Measurements from ENCODE around the gene CDH18.

Gene CDH18

DNA sequence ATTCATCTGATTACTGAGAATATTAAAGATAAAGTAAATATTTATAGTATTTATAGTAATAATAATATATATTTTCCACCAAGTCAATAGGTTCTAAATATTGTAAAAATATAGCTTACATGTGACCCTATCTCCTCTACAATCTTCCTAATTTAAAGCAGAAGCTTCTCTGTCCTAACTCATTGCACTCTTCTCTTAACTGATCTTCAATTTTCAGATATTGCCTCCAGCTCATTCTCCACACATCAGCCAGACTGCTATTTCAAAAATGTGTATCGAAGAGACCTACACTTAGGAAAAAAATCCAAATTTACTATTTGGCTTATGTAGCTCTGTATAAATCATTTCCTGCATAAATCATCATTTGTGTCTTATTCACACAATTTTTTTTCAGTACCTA, 47.8 kb downstream of the CDH18 start:
- Histone ChIP-seq H2AFZ (ENCODE audit: low read depth) (no peak overlapping the region), H4K20me1 (ENCODE audit: insufficient read depth) (no peaks in the 10 kb centered on the region), H3K4me3 (IDR thresholded peaks at IDR 0.05; ENCODE audit: insufficient read depth, low read depth, low read length) (no peak overlapping the region), H3K4me1 (ENCODE audit: low read depth, poor library complexity, severe bottlenecking) (no peaks in the 10 kb centered on the region), H3K9ac (no peak overlapping the region), H3K4me2 (no peak overlapping the region), H3K27me3 (ENCODE audit: insufficient read depth, low read depth) (no peaks in the 10 kb centered on the region), H3K79me2 (ENCODE audit: insufficient read depth, low read depth) (no peaks in the 10 kb centered on the region), H3K36me3 (ENCODE audit: insufficient read depth) (no peaks in the 10 kb centered on the region; the same call in 1 of the 2 replicates), H3K27ac (no peak overlapping the region)
- TF ChIP-seq, protein P1, sequence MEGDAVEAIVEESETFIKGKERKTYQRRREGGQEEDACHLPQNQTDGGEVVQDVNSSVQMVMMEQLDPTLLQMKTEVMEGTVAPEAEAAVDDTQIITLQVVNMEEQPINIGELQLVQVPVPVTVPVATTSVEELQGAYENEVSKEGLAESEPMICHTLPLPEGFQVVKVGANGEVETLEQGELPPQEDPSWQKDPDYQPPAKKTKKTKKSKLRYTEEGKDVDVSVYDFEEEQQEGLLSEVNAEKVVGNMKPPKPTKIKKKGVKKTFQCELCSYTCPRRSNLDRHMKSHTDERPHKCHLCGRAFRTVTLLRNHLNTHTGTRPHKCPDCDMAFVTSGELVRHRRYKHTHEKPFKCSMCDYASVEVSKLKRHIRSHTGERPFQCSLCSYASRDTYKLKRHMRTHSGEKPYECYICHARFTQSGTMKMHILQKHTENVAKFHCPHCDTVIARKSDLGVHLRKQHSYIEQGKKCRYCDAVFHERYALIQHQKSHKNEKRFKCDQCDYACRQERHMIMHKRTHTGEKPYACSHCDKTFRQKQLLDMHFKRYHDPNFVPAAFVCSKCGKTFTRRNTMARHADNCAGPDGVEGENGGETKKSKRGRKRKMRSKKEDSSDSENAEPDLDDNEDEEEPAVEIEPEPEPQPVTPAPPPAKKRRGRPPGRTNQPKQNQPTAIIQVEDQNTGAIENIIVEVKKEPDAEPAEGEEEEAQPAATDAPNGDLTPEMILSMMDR (conservative IDR thresholded peaks at IDR 0.05; ENCODE audit: low read depth, low read length) = no peak

DNA sequence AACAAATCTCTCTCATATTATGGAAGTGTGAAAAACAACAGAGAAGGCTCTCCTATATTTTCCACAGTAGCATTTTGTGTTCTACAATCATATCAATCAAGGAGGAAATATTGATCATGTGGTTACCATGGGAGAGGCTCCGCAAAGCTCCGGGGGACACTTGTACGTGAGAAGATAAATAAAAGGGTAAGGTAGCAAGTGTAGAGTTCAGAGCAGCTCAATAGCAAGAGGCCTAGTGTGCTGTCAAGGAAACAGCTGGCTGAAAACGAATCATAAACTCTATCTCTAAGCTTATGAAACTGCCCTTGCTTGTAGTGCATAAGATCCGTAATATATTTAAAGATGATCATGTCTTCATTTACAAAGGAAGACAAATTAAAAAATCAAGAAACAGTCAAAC, 57.5 kb downstream of the CDH18 start:
- H3K4me2 ChIP-seq = no peak overlapping the region
- TF ChIP-seq, protein P1 (conservative IDR thresholded peaks at IDR 0.05; ENCODE audit: low read depth, low read length) = no peak
- H3K79me2 ChIP-seq (ENCODE audit: insufficient read depth, low read depth) = no peaks in the 10 kb centered on the region
- no peaks in the 10 kb centered on the region for H4K20me1 ChIP-seq (ENCODE audit: insufficient read depth)
- no peak overlapping the region for H3K4me3 ChIP-seq (IDR thresholded peaks at IDR 0.05; ENCODE audit: insufficient read depth, low read depth, low read length)
- H3K27ac ChIP-seq = no peak overlapping the region
- no peaks in the 10 kb centered on the region for H3K4me1 ChIP-seq (ENCODE audit: low read depth, poor library complexity, severe bottlenecking)
- no peaks in the 10 kb centered on the region for H3K27me3 ChIP-seq (ENCODE audit: insufficient read depth, low read depth)
- no peaks in the 10 kb centered on the region for H3K36me3 ChIP-seq (ENCODE audit: insufficient read depth)
- no peak overlapping the region for H2AFZ ChIP-seq (ENCODE audit: low read depth)
- H3K9ac ChIP-seq = no peak overlapping the region

DNA sequence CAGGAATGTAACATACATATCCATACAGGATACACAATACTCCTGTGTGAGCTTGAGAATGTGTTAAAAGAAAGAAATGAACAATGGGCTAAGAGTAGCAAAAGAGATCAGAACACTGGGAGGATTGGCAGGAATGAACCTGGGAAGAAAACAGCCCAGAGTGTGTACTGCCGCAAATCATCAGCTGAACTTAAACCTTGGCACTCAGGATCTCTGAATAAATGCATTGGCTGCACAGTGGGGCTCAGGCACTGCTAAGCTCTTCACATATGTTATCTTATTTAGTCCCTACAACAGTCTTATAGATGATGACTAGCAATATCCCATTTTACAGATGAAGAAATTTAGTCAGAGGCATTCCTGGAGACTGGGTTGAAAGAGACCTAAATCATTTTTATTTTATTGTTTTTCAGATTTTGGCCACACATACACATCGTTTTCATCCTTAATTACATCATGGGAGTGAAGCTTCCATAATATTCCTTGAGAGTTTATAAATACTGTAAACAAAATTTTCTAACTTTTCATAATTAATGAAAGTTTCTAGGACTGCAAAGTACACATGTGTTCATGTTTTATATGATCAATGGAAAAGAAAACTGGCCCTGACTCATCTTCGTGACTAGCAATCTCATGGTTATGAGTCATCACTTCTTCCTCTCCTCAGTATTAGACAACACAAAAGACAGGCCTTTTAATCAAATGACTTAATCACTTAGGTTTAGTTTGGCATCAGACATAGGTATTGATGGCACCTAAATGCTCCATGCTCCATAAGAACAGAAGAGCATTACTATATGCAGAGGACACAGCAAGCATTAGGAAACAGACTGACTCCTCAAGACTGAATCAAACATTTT, 59.2 kb downstream of the CDH18 start:
- Histone ChIP-seq H3K79me2 (ENCODE audit: insufficient read depth, low read depth) (no peaks in the 10 kb centered on the region), H3K4me1 (ENCODE audit: low read depth, poor library complexity, severe bottlenecking) (no peaks in the 10 kb centered on the region), H4K20me1 (ENCODE audit: insufficient read depth) (no peaks in the 10 kb centered on the region), H2AFZ (ENCODE audit: low read depth) (no peak overlapping the region), H3K27ac (no peak overlapping the region), H3K36me3 (ENCODE audit: insufficient read depth) (no peaks in the 10 kb centered on the region), H3K9ac (no peak overlapping the region), H3K4me3 (IDR thresholded peaks at IDR 0.05; ENCODE audit: insufficient read depth, low read depth, low read length) (no peak overlapping the region), H3K4me2 (no peak overlapping the region), H3K27me3 (ENCODE audit: insufficient read depth, low read depth) (no peaks in the 10 kb centered on the region)
- TF ChIP-seq, protein P1 (conservative IDR thresholded peaks at IDR 0.05; ENCODE audit: low read depth, low read length) = no peak

DNA sequence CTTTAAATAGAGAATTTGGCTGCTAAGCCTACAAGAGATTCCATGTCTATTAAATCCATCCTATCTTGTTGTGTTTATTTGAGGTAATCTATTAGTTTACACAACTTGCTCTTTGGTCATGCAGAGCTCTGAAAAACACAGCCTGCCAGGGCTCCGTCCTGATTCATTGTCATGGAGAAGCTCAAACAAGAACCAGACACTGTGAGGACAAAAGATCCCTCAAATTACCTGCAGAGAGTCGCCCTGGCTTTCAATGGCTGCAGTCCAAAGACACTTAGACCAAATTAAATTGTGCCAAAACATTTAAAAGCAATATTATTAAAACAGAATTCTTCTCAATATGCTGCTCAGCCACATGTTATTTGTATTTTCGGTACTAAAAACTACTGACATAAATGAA, 60.1 kb downstream of the CDH18 start:
- Histone ChIP-seq H3K79me2 (ENCODE audit: insufficient read depth, low read depth) (no peaks in the 10 kb centered on the region), H3K9ac (no peak overlapping the region), H3K27me3 (ENCODE audit: insufficient read depth, low read depth) (no peaks in the 10 kb centered on the region), H3K4me1 (ENCODE audit: low read depth, poor library complexity, severe bottlenecking) (no peaks in the 10 kb centered on the region), H4K20me1 (ENCODE audit: insufficient read depth) (no peaks in the 10 kb centered on the region), H2AFZ (ENCODE audit: low read depth) (no peak overlapping the region), H3K4me2 (no peak overlapping the region), H3K27ac (no peak overlapping the region), H3K4me3 (IDR thresholded peaks at IDR 0.05; ENCODE audit: insufficient read depth, low read depth, low read length) (no peak overlapping the region), H3K36me3 (ENCODE audit: insufficient read depth) (no peaks in the 10 kb centered on the region)
- TF ChIP-seq, protein P1 (conservative IDR thresholded peaks at IDR 0.05; ENCODE audit: low read depth, low read length) = no peak
